GM12878 (cell line): ENCODE data around the gene UBE2I. TPM values are rescaled to one million over a fixed set of nuclear protein-coding genes. Genes with fewer than 3 reads are reported as not detected.

ENCODE experiments used
- ATAC-seq: fragments of 200-7000 bp; cut with Tn5 transposase; 3 replicates; pipeline ENCODE4 v1.9.1; 2020; ENCODE audit warnings: mild to moderate bottlenecking, moderate library complexity
- BruUV-seq: library from RNA; stranded (reverse); fragments of 400-500 nt; replicated peaks from 2 replicates; lab custom pipeline; 2021; lab: Mats Ljungman, UMichigan
- CTCF ChIA-PET: fragments of 300-600 bp; sonication (Branson Sonifier 250); formaldehyde crosslinking; extraction: SDS; loops from one replicate; lab custom pipeline; 2021; ENCODE audit warnings: inconsistent platforms; lab: Yijun Ruan, JAX
- POLR2A ChIA-PET: fragments of 350-600 bp; formaldehyde crosslinking; extraction: SDS; loops from one replicate; lab custom pipeline; 2021; ENCODE audit warnings: inconsistent platforms; lab: Charles Lee
- RAD21 ChIA-PET: fragments of 300-600 bp; sonication (Branson Sonifier 250); formaldehyde crosslinking; loops from one replicate; lab custom pipeline; 2023; ENCODE audit warnings: antibody characterized with exemption; ENCODE audit not compliant: unreplicated experiment; lab: Charles Lee
- SMC1A ChIA-PET: fragments of 300-600 bp; sonication (Branson Sonifier 250); formaldehyde crosslinking; loops from one replicate; lab custom pipeline; 2023; ENCODE audit not compliant: unreplicated experiment, uncharacterized antibody; lab: Charles Lee
- DNase-seq: peaks from one replicate; pipeline ENCODE4 v3.0.0-alpha.2; 2011; ENCODE audit warnings: low read depth, low spot score
- FAIRE-seq: peaks from 3 replicates; lab custom pipeline; 2011; peaks lifted over from hg19 to GRCh38; lab: Jason Lieb, UNC
- H2AFZ ChIP-seq: 2 replicates; pipeline ENCODE4 v1.6.0; 2011; ENCODE audit warnings: low read depth, low read length, control low read depth; ENCODE audit not compliant: control insufficient read depth
- H3K27ac ChIP-seq: 2 replicates; pipeline ENCODE4 v1.5.1; 2011; ENCODE audit warnings: control low read depth; ENCODE audit not compliant: control insufficient read depth, insufficient read depth
- H3K27me3 ChIP-seq, 2 experiments: replicated peaks in 1 of 2; 2 replicates each; pipeline versions ENCODE4 v1.6.0 to v1.6.1; 2011; ENCODE audit warnings: low read length in 1 of 2; ENCODE audit not compliant: control insufficient read depth in 2 of 2, insufficient read depth in 2 of 2
- H3K36me3 ChIP-seq, 2 experiments: 2 replicates each; pipeline ENCODE4 v1.5.1; 2011; ENCODE audit warnings: low read length in 1 of 2; ENCODE audit not compliant: control insufficient read depth in 2 of 2, insufficient read depth in 2 of 2
- H3K4me1 ChIP-seq: 2 replicates; pipeline ENCODE4 v1.6.1; 2011; ENCODE audit warnings: mild to moderate bottlenecking, low read length, moderate library complexity, mixed read lengths; ENCODE audit not compliant: control insufficient read depth, insufficient read depth
- H3K4me2 ChIP-seq: 2 replicates; pipeline ENCODE4 v1.6.0; 2011; ENCODE audit warnings: control low read depth; ENCODE audit not compliant: control insufficient read depth, insufficient read depth
- H3K4me3 ChIP-seq: fragments of 200-600 bp; sonication (generic); 2 replicates; pipeline ENCODE4 v1.5.1; 2016
- H3K79me2 ChIP-seq: 2 replicates; pipeline ENCODE4 v1.6.0; 2011; ENCODE audit warnings: low read length; ENCODE audit not compliant: control insufficient read depth, insufficient read depth
- H3K9ac ChIP-seq: 2 replicates; pipeline ENCODE4 v1.8.0; 2011; ENCODE audit warnings: low read length, control low read depth, mixed read lengths; ENCODE audit not compliant: control insufficient read depth, insufficient read depth
- H3K9me3 ChIP-seq: replicated peaks from 3 replicates; pipeline ENCODE4 v1.5.1; 2011; ENCODE audit warnings: mild to moderate bottlenecking, low read length; ENCODE audit not compliant: control insufficient read depth, insufficient read depth
- H4K20me1 ChIP-seq: 2 replicates; pipeline ENCODE4 v1.6.0; 2011; ENCODE audit not compliant: control insufficient read depth, insufficient read depth
- CBFB ChIP-seq: IDR thresholded peaks from 2 replicates; pipeline ENCODE4 v1.6.1; 2016; ENCODE audit warnings: antibody characterized with exemption, low read depth
- CBX3 ChIP-seq: fragments of 200-600 bp; sonication (generic); IDR thresholded peaks from 2 replicates; pipeline ENCODE4 v1.6.1; 2016; ENCODE audit warnings: low read depth, borderline replicate concordance
- EP300 ChIP-seq, 2 experiments: fragments of 150-350 bp in 1 of 2; IDR thresholded peaks; 2 replicates each; pipeline ENCODE4 v1.6.1; 2011 to 2012; ENCODE audit warnings: low read depth in 2 of 2, low read length in 2 of 2, borderline replicate concordance in 1 of 2, improper control_type of control experiment in 1 of 2, inconsistent platforms in 1 of 2; ENCODE audit not compliant: control insufficient read depth in 1 of 2
- FOXK2 ChIP-seq: fragments of 450-650 bp; IDR thresholded peaks from 2 replicates; pipeline ENCODE4 v1.6.1; 2017; ENCODE audit warnings: mild to moderate bottlenecking, moderate library complexity
- KAT2A ChIP-seq: conservative IDR thresholded peaks from 2 replicates; pipeline ENCODE4 v1.6.1; 2011; ENCODE audit warnings: low read depth, low read length; ENCODE audit not compliant: control insufficient read depth
- POLR2AphosphoS5 ChIP-seq: IDR thresholded peaks from 2 replicates; pipeline ENCODE4 v1.6.1; 2011; ENCODE audit warnings: mild to moderate bottlenecking, low read length, inconsistent platforms
- POU2F2 ChIP-seq: IDR thresholded peaks from 3 replicates; pipeline ENCODE4 v1.6.1; 2011; ENCODE audit warnings: low read depth, mild to moderate bottlenecking, low read length, borderline replicate concordance
- SMC3 ChIP-seq: IDR thresholded peaks from 2 replicates; pipeline ENCODE4 v1.6.1; 2011; ENCODE audit warnings: low read length, improper control_type of control experiment, borderline replicate concordance
- TAF1 ChIP-seq: IDR thresholded peaks from 2 replicates; pipeline ENCODE4 v1.6.1; 2011; ENCODE audit warnings: mild to moderate bottlenecking, low read depth, low read length, borderline replicate concordance
- YY1 ChIP-seq: IDR thresholded peaks from 2 replicates; pipeline ENCODE4 v1.6.1; 2011; ENCODE audit warnings: low read depth, mild to moderate bottlenecking, low read length
- ZNF217 ChIP-seq: fragments of 450-650 bp; IDR thresholded peaks from 2 replicates; pipeline ENCODE4 v1.6.1; 2017; ENCODE audit warnings: antibody characterized with exemption, mild to moderate bottlenecking
- ZNF274 ChIP-seq: IDR thresholded peaks from one replicate; pipeline ENCODE4 v1.8.0; 2011; ENCODE audit not compliant: insufficient read length, insufficient read depth
- WGBS: methylation state at CpG from one replicate; pipeline ENCODE4 v1.1.6; 2016; ENCODE audit warnings: low lambda C conversion rate; ENCODE audit not compliant: insufficient replicate concordance, insufficient coverage; ENCODE audit errors: missing lambda C conversion rate; 5-methylcytosine and 5-hydroxymethylcytosine counted together
- in situ Hi-C: fragments of 300-500 bp; cut with MboI; formaldehyde crosslinking; loops from 9 replicates; pipeline ENCODE4 v1.14.3; 2018; ENCODE audit warnings: mixed read lengths
- intact Hi-C: fragments of 100-400 bp; cut with micrococcal nuclease; formaldehyde crosslinking; loops from one replicate; pipeline ENCODE4 v1.14.2; 2022; ENCODE audit not compliant: unreplicated experiment
- polyA plus RNA-seq, 11 experiments: library from polyadenylated mRNA; depleted of rRNA in 4 of 11; unstranded in 6 of 11; stranded (reverse) in 5 of 11; fragments of >200 nt; fragmentation: Nextera tagmentation in 4 of 11; fragmentation: Illumina TruSeq in 1 of 11; extraction: Ambion mirVana in 4 of 11; extraction: Trizol in 1 of 11; gene quantifications; 1 replicate in 1 of 11; 2 replicates in 10 of 11; pipeline versions ENCODE4 v1.2.1 to v1.2.3, GENCODE V29; 2011 to 2016; ENCODE audit warnings: inconsistent platforms in 2 of 11, missing spikeins in 2 of 11, low read depth in 1 of 11
- total RNA-seq, 4 experiments: library from RNA; depleted of rRNA in 3 of 4; stranded (reverse); fragments of >200 nt in 3 of 4; fragmentation: Illumina TruSeq in 1 of 4; extraction: Trizol in 1 of 4; gene quantifications; 2 replicates each; pipeline versions ENCODE4 v1.2.1 to v1.2.3, GENCODE V29; 2013 to 2021
- TF ChIP-seq, protein P1 (sequence below): fragments of 450-650 bp; IDR thresholded peaks from 2 replicates; pipeline ENCODE4 v1.6.1; 2016; ENCODE audit warnings: mild to moderate bottlenecking
- TF ChIP-seq, protein P2 (sequence below): fragments of 450-650 bp; IDR thresholded peaks from 2 replicates; pipeline ENCODE4 v1.6.1; 2017; ENCODE audit warnings: mild to moderate bottlenecking, low read depth, inconsistent platforms; ENCODE audit not compliant: poor library complexity, severe bottlenecking

Gene UBE2I
- total and polyA plus RNA-seq, 10 of the 15 experiments (the other 5 are each of a cell fraction or from before 2014, with no cell fraction given): 47.5 to 243 (median 194) TPM

DNA sequence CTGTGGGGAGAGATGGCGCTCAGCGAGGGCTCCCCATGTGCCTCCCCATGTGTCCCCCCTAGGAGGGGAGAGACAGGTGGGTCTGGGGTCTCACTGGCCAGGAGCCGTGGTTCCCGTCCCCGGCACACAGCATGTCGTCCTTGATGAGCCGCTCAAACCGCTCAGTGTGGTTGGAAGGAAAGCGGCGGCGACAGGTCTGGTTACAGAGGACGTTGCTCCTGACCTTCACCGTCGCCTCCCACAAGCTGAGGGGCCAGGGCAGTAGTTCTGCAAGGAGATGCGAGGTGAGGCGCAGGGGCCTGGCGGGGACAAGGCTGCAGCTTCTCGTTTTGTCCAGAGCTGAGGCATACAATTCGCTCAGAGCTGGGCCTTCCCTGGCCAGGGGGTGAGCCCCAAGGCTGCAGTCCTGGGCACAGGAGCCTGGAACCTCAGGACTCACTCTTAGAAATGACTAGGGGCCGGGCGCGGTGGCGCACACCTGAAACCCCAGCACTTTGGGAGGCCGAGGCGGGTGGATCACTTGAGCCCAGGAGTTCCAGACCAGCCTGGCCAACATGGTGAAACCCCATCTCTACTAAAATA is 22.8 kb upstream of the UBE2I start:
- SMC1A ChIA-PET: no interaction called here
- TF ChIP-seq CBX3 (no peak), POLR2AphosphoS5 (no peak), KAT2A (no peak), EP300 (IDR thresholded peaks at IDR 0.05; ENCODE audit: borderline replicate concordance in 1 of 2, control insufficient read depth in 1 of 2, low read depth in 2 of 2, low read length in 2 of 2) (no peak), FOXK2 (no peak)
- intact Hi-C loops: no loop called here
- Histone ChIP-seq H3K79me2 (no peaks in the 10 kb centered on the region), H4K20me1 (no peaks in the 10 kb centered on the region), H2AFZ (no peak overlapping the region), H3K27ac (no peak overlapping the region), H3K4me2 (no peak overlapping the region), H3K9me3 (no peaks in the 10 kb centered on the region), H3K4me1 (no peaks in the 10 kb centered on the region), H3K4me3 (no peak overlapping the region), H3K9ac (no peak overlapping the region), H3K36me3 (no peaks in the 10 kb centered on the region), H3K27me3 (no peaks in the 10 kb centered on the region; a peak in 2 of 4 replicates)
- FAIRE-seq: no peak
- POLR2A ChIA-PET: no interaction called here
- in situ Hi-C loops: no loop called here
- RAD21 ChIA-PET: no interaction called here
- no peak for DNase-seq
- no TSS peak for BruUV-seq
- 57% methylated on average over 25 of the region's 25 CpGs for WGBS
- no peak for ATAC-seq
- CTCF ChIA-PET: no interaction called here

DNA sequence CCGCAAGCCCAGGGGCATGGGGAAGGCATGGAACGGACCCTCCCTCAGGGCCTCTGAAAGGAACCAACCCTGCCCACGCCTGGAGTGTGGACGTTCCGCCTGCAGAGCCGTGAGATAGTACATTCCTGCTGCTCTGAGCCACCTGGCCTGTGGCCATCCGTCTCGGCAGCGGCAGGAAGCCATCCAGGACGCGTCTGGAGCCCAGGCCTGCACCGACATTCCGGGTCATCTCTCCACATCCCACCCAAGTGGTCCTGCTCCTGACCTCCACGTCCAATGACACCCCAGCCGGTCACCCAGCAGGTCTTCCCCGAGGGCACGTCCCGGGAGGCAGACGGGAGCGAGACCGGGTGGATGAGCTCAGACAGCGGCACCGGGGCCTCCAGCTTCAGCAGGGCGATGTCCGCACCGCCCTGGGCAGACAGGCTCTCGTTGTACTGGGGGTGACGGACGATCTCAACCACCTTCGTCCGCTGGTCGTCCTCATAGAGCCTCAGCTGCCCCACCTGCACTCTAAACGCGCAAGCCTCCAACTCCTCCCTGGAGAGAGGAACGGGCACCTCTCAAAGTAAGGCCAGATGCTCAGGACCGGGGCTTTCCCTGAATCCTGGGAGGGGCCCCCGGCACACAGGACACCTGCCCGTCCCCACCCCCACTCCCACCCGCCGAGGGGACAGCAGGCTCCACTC is 21.3 kb upstream of the UBE2I start:
- Histone ChIP-seq H3K79me2 (no peaks in the 10 kb centered on the region), H3K27me3 (no peaks in the 10 kb centered on the region; a peak in 2 of 4 replicates), H4K20me1 (no peaks in the 10 kb centered on the region), H2AFZ (no peak overlapping the region), H3K36me3 (no peaks in the 10 kb centered on the region), H3K9me3 (no peaks in the 10 kb centered on the region), H3K9ac (no peak overlapping the region), H3K4me1 (no peaks in the 10 kb centered on the region), H3K27ac (no peak overlapping the region), H3K4me2 (no peak overlapping the region), H3K4me3 (no peak overlapping the region)
- WGBS: 37% methylated on average over 39 of the region's 40 CpGs
- FAIRE-seq (no peak), DNase-seq (no peak), ATAC-seq (no peak)
- CTCF ChIA-PET: no interaction called here
- POLR2A ChIA-PET: interaction anchor here (0.5 kb wide), 1 partner anchor 9 kb away, joined by 4 read pairs; no protein-coding TSS in a partner anchor
- in situ Hi-C loops (no loop called here), intact Hi-C loops (no loop called here)
- BruUV-seq: no TSS peak
- SMC1A ChIA-PET: no interaction called here
- RAD21 ChIA-PET: no interaction called here
- TF ChIP-seq ZNF217 (no peak), CBFB (no peak), YY1 (no peak), ZNF274 (no peak), SMC3 (no peak), POU2F2 (no peak), TAF1 (no peak)
- TF ChIP-seq, protein P1, sequence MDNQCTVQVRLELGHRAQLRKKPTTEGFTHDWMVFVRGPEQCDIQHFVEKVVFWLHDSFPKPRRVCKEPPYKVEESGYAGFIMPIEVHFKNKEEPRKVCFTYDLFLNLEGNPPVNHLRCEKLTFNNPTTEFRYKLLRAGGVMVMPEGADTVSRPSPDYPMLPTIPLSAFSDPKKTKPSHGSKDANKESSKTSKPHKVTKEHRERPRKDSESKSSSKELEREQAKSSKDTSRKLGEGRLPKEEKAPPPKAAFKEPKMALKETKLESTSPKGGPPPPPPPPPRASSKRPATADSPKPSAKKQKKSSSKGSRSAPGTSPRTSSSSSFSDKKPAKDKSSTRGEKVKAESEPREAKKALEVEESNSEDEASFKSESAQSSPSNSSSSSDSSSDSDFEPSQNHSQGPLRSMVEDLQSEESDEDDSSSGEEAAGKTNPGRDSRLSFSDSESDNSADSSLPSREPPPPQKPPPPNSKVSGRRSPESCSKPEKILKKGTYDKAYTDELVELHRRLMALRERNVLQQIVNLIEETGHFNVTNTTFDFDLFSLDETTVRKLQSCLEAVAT: no peak
- TF ChIP-seq, protein P2, sequence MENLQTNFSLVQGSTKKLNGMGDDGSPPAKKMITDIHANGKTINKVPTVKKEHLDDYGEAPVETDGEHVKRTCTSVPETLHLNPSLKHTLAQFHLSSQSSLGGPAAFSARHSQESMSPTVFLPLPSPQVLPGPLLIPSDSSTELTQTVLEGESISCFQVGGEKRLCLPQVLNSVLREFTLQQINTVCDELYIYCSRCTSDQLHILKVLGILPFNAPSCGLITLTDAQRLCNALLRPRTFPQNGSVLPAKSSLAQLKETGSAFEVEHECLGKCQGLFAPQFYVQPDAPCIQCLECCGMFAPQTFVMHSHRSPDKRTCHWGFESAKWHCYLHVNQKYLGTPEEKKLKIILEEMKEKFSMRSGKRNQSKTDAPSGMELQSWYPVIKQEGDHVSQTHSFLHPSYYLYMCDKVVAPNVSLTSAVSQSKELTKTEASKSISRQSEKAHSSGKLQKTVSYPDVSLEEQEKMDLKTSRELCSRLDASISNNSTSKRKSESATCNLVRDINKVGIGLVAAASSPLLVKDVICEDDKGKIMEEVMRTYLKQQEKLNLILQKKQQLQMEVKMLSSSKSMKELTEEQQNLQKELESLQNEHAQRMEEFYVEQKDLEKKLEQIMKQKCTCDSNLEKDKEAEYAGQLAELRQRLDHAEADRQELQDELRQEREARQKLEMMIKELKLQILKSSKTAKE: no peak
